Measurements from ENCODE around the gene DOHH.
A peak's percentile ranks its signal among the peaks of the same experiment; 100 is the strongest.
"Not testable (repeated sequence)": the region's sequence is repeated elsewhere in the genome, so short reads cannot be mapped to it uniquely, and the experiment has no call there.

Gene DOHH

GRCh38 chr19:3459089-3459881 is 41.2 kb downstream of the DOHH start:
- peak; percentile 97 for DNase-seq (ENCODE audit: low spot score)

GRCh38 chr19:3458229-3459088 is 42.0 kb downstream of the DOHH start:
- DNase-seq (ENCODE audit: low spot score) = no peak

- DNase-seq (ENCODE audit: low spot score) = no peak
Observed at GRCh38 chr19:3457528-3458228, 42.8 kb downstream of the DOHH start.

- DNase-seq (ENCODE audit: low spot score) = no peak
Observed at GRCh38 chr19:3456925-3457527, 43.4 kb downstream of the DOHH start.

GRCh38 chr19:3455960-3456601 is 44.4 kb downstream of the DOHH start:
- DNase-seq (ENCODE audit: low spot score) = no peak

GRCh38 chr19:3455393-3455955 is 45.0 kb downstream of the DOHH start:
- no peak for DNase-seq (ENCODE audit: low spot score)

- DNase-seq (ENCODE audit: low spot score) = no peak
Observed at GRCh38 chr19:3454656-3455392, 45.6 kb downstream of the DOHH start.

GRCh38 chr19:3453840-3454239 is 46.6 kb downstream of the DOHH start:
- no peak for DNase-seq (ENCODE audit: low spot score)

- DNase-seq (ENCODE audit: low spot score) = not testable (repeated sequence)
Observed at GRCh38 chr19:3452942-3453214, 47.6 kb downstream of the DOHH start.

GRCh38 chr19:3452171-3452941 is 48.1 kb downstream of the DOHH start:
- DNase-seq (ENCODE audit: low spot score) = no peak

GRCh38 chr19:3451451-3451866 is 49.0 kb downstream of the DOHH start:
- no peak for DNase-seq (ENCODE audit: low spot score)

- peak; percentile 89 for DNase-seq (ENCODE audit: low spot score)
Observed at GRCh38 chr19:3450796-3451411, 49.6 kb downstream of the DOHH start.

- DNase-seq (ENCODE audit: low spot score) = no peak
Observed at GRCh38 chr19:3448616-3449334, 51.7 kb downstream of the DOHH start.

GRCh38 chr19:3446657-3447056 is 53.8 kb downstream of the DOHH start:
- not testable (repeated sequence) for DNase-seq (ENCODE audit: low spot score)

- DNase-seq (ENCODE audit: low spot score) = no peak
Observed at GRCh38 chr19:3444695-3445234, 55.7 kb downstream of the DOHH start.

GRCh38 chr19:3443840-3444694 is 56.4 kb downstream of the DOHH start:
- DNase-seq (ENCODE audit: low spot score) = no peak

- DNase-seq (ENCODE audit: low spot score) = no peak
Observed at GRCh38 chr19:3442487-3443071, 57.9 kb downstream of the DOHH start.
